Parathyroid adenoma (tissue), 2 donors: Measurements from ENCODE around the gene EVL.
A peak's percentile ranks its signal among the peaks of the same experiment; 100 is the strongest.
"Not testable (repeated sequence)": the region's sequence is repeated elsewhere in the genome, so short reads cannot be mapped to it uniquely, and the experiment has no call there.

Experiments
- H2AFZ ChIP-seq: fragments of 300-600 bp; sonication (generic); one replicate; pipeline ENCODE4 v1.7.0; 2017; ENCODE audit warnings: antibody characterized with exemption, mild to moderate bottlenecking
- H3K27ac ChIP-seq: fragments of 300-600 bp; sonication (generic); one replicate; pipeline ENCODE4 v1.7.0; 2017
- H3K27me3 ChIP-seq: fragments of 300-600 bp; sonication (generic); one replicate; pipeline ENCODE4 v1.7.0; 2017; ENCODE audit warnings: low read length; ENCODE audit not compliant: control insufficient read depth, insufficient read depth
- H3K36me3 ChIP-seq: fragments of 300-600 bp; sonication (generic); one replicate; pipeline ENCODE4 v1.7.0; 2017; ENCODE audit warnings: low read length; ENCODE audit not compliant: control insufficient read depth, insufficient read depth
- H3K4me1 ChIP-seq: fragments of 300-600 bp; sonication (generic); one replicate; pipeline ENCODE4 v1.7.0; 2017; ENCODE audit warnings: control low read depth
- H3K4me2 ChIP-seq: fragments of 300-600 bp; sonication (generic); one replicate; pipeline ENCODE4 v1.7.0; 2017; ENCODE audit warnings: low read length
- H3K4me3 ChIP-seq: fragments of 300-600 bp; sonication (generic); one replicate; pipeline ENCODE4 v1.7.0; 2017; ENCODE audit warnings: low read depth, low read length
- H3K79me2 ChIP-seq: fragments of 300-600 bp; sonication (generic); one replicate; pipeline ENCODE4 v1.7.0; 2017; ENCODE audit warnings: control low read depth
- H3K9ac ChIP-seq: fragments of 300-600 bp; sonication (generic); one replicate; pipeline ENCODE4 v1.7.0; 2017; ENCODE audit warnings: mild to moderate bottlenecking
- H3K9me3 ChIP-seq: fragments of 300-600 bp; sonication (generic); one replicate; pipeline ENCODE4 v1.7.0; 2017; ENCODE audit warnings: low read length; ENCODE audit not compliant: control insufficient read depth
- CTCF ChIP-seq: fragments of 300-600 bp; sonication (generic); IDR thresholded peaks from one replicate; pipeline ENCODE4 v1.7.0; 2017; ENCODE audit warnings: antibody characterized with exemption, mild to moderate bottlenecking
- donor health status: primary hyperparathyroidism.

Gene EVL

GRCh38 chr14:100156776-100157175 lies 91.6 kb downstream of the EVL start:
- H3K27ac ChIP-seq: no peak overlapping the region
- H3K4me3 ChIP-seq: no peak overlapping the region
- H3K27me3 ChIP-seq: no peaks in the 10 kb centered on the region
- no peak overlapping the region for H3K9ac ChIP-seq
- no peak overlapping the region for H3K4me2 ChIP-seq
- no peaks in the 10 kb centered on the region for H3K79me2 ChIP-seq
- no peaks in the 10 kb centered on the region for H3K36me3 ChIP-seq
- H3K9me3 ChIP-seq: no peaks in the 10 kb centered on the region
- no peak for TF ChIP-seq CTCF
- H3K4me1 ChIP-seq: no peaks in the 10 kb centered on the region
- H2AFZ ChIP-seq: no peak overlapping the region

- H3K4me1 ChIP-seq, H3K36me3 ChIP-seq, H3K27ac ChIP-seq, H3K79me2 ChIP-seq, H3K9ac ChIP-seq, H3K4me3 ChIP-seq, H3K27me3 ChIP-seq, H3K4me2 ChIP-seq, H2AFZ ChIP-seq, H3K9me3 ChIP-seq: not testable (repeated sequence)
These were observed 92.5 kb downstream of the EVL start for GRCh38 chr14:100157548-100158232.

GRCh38 chr14:100158566-100159093 lies 93.4 kb downstream of the EVL start:
- Histone ChIP-seq H3K9me3 (no peaks in the 10 kb centered on the region), H2AFZ (peak overlapping the region; percentile 77), H3K27ac (no peak overlapping the region), H3K36me3 (no peaks in the 10 kb centered on the region), H3K79me2 (no peaks in the 10 kb centered on the region), H3K9ac (no peak overlapping the region), H3K27me3 (no peaks in the 10 kb centered on the region), H3K4me2 (peak overlapping the region; percentile 69), H3K4me1 (no peaks in the 10 kb centered on the region), H3K4me3 (peak overlapping the region; percentile 40)
- no peak for TF ChIP-seq CTCF

GRCh38 chr14:100159094-100159864 lies 94.1 kb downstream of the EVL start, which contains the start of gene DEGS2:
TSS of gene DEGS2 (minus strand) at chr14:100159645. CDS start at chr14:100159587, 58 bp downstream.
- Histone ChIP-seq H3K4me3 (peak within 1 kb of the TSS; percentile 40), H2AFZ (peak within 1 kb of the TSS; percentile 77), H3K9me3 (no peaks in the 10 kb centered on the region), H3K4me2 (peak within 1 kb of the TSS; percentile 69), H3K36me3 (no peaks in the 10 kb centered on the region), H3K27me3 (no peaks in the 10 kb centered on the region), H3K79me2 (no peaks in the 10 kb centered on the region), H3K27ac (no peak within 1 kb of the TSS), H3K9ac (no peak within 1 kb of the TSS), H3K4me1 (no peaks in the 10 kb centered on the region)
- TF ChIP-seq CTCF: no peak

GRCh38 chr14:100159865-100160533 lies 94.8 kb downstream of the EVL start:
- Histone ChIP-seq H3K4me1 (no peaks in the 10 kb centered on the region), H2AFZ (peak overlapping the region; percentile 42), H3K9ac (no peak overlapping the region), H3K27ac (no peak overlapping the region), H3K36me3 (no peaks in the 10 kb centered on the region), H3K4me2 (peak overlapping the region; percentile 69), H3K4me3 (peak overlapping the region; percentile 1), H3K79me2 (no peaks in the 10 kb centered on the region), H3K9me3 (no peaks in the 10 kb centered on the region), H3K27me3 (no peaks in the 10 kb centered on the region)
- no peak for TF ChIP-seq CTCF
